ENCODE measurements around the gene DAZAP1. TPM values are rescaled to one million over a fixed set of nuclear protein-coding genes. Genes with fewer than 3 reads are reported as not detected.
"Not testable (repeated sequence)": the region's sequence is repeated elsewhere in the genome, so short reads cannot be mapped to it uniquely, and the experiment has no call there.

DAZAP1 gene
- polyA plus RNA-seq, 1 donor = 91.8 TPM

DNA sequence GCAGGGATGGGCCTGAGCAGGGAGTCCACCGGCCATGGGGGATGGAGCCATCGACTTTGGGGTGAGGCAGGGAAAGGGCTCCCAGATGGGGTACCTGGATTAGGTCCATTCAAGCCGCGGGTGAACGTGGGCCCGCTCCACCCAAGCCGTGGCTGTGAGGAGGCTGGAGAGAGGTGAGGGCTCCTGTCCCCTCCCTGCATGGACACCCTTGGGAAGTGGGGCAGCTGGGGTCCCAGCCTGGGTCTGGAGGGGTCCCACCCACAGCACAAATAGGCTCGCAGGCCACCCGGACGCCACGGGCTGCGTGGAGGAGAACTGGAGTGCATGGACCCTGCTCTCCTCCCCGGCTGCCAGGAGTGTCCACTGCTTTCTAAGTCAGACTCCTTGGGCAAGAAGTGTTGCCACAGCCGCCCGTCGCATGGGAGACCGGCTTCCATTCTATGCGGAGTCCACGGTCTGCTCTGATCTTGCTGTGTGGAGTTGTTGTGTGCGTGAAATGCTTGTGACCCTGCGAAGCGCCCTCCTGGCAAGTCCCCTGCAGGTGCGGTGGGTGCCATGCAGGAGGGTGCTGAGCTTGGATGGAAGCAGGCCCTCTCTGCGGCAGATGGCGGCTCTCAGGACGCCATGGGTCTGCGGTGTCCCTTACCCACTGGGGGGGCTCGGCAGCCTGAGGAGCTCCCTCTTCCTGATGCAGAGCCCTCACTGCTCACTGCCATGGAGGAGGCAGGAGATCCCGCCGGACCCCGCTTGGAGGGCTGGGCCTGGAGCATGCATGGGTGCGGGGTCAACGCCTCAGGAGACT is 2.0 kb downstream of the DAZAP1 start:
- no peak for DNase-seq

- DNase-seq = no peak
Measured at GRCh38 chr19:1410136-1410786, 2.9 kb downstream of the DAZAP1 start.

DNA sequence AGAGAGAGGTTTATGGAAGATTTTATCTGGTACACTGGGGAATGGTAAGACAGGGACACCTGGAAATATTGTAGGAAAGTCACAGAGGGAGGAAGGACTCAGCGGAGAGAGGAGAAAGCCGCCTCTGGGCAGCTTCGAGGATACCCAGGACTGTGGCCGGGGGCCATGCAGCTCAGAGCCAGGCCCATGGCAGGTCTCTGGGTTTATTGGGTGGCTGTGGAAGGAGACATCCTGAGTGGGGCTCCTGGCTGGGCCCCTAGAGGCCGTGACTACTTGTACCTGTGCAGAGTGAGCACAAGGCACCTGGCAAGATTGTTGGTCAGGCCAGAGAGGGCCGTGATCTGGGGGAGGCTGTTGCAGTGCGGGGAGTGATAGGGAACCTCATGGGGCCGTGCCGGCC is 3.4 kb downstream of the DAZAP1 start:
- DNase-seq = no peak

DNA sequence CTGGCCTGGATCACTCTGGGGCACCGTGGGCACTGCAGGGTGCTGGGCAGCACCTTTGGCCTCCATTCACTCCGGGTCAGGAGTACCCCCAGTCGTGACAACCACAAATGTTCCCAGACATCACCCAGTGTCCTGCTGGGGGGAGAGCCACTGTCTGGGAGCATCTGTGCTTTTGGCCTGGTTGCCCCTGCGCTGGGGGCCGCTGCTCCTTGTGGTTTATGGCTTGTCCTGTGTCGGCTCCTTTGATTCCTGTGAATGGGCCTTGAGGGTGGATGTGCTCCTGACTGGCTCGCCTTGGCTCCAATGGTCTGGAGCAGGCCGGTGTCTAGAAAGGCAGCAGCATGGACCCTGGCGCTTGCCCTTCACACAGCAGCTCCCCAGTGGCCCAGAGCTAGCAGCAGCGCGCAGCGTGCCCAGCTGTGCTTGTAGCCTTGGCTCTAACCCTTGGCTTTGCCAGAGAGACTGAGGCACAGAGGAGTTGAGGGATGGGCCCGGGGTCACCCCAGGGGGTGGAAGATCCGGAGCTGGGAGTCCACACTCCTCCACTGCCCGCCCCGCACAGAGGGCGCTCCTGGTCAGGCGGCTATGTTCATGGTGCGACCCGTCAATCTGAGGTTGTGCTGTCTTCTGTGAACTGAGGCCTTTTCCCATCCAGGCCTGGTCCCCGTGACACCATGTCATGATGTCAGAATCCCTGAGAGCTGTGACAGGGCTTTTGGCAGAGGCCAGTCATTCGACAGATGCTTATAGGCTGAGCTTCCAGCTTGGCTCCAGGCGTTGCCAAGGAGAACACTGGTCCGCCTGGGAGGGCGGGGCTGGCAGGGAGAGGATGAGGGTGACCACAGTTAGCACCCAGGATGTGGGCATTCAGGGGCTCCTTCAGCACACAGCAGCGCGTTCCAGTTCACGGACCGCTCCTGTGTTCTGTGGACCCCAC is 4.1 kb downstream of the DAZAP1 start:
- no peak for DNase-seq

DNA sequence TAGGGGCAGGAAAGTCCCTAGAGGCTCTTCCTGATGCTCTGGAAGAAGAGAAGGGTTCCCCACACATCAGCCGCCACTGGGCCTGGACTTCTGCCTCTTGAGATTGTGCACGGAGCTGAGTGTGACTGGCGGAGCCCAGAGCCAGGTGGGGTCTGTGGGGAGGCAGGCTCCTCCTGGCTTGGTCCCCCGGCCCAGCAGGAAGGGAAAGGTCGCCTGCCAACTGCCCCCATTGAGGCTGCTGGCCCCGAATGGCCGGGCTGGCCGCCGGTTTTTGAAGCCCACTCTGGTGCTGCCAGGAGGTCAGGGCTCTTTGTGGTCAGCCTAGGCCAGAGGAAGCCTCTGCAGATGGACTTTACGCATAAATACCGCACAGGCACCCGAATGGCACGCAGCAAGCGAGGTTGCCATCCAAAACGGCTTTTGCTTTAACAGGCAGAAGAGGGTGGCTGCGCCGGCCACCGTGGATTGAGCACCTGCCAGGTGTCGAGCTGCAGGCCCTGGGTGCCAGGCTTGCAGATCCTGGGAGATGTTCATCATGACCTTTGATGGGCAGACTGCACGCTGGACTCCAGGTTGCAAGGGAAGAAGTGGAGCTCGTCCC is 5.0 kb downstream of the DAZAP1 start:
- DNase-seq = no peak

GRCh38 chr19:1412995-1413800 is 5.8 kb downstream of the DAZAP1 start:
- DNase-seq = no peak

- DNase-seq = no peak
Measured at GRCh38 chr19:1416014-1416841, 8.8 kb downstream of the DAZAP1 start.

DNA sequence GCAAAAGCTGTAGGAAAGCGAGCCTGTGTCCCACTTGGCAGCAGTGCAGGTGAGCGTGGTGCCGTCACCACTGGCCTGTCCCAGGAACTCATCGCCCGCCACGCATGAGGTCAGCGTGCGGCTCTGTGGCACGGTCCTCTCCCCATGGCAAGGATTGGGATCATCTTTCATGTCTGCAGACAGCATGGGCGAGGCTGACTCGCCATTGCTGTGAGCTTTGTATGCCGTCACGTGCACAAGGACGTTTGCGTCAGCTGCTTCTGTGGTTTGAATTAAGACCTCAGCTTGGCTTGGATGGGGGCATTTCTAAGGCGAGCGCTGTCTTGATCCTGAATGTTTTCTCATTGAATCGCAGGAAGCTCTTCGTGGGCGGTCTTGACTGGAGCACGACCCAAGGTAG is 9.8 kb downstream of the DAZAP1 start:
- no peak for DNase-seq

GRCh38 chr19:1417681-1418495 is 10.5 kb downstream of the DAZAP1 start:
- no peak for DNase-seq

GRCh38 chr19:1418496-1418775 is 11.1 kb downstream of the DAZAP1 start:
- DNase-seq = no peak

DNA sequence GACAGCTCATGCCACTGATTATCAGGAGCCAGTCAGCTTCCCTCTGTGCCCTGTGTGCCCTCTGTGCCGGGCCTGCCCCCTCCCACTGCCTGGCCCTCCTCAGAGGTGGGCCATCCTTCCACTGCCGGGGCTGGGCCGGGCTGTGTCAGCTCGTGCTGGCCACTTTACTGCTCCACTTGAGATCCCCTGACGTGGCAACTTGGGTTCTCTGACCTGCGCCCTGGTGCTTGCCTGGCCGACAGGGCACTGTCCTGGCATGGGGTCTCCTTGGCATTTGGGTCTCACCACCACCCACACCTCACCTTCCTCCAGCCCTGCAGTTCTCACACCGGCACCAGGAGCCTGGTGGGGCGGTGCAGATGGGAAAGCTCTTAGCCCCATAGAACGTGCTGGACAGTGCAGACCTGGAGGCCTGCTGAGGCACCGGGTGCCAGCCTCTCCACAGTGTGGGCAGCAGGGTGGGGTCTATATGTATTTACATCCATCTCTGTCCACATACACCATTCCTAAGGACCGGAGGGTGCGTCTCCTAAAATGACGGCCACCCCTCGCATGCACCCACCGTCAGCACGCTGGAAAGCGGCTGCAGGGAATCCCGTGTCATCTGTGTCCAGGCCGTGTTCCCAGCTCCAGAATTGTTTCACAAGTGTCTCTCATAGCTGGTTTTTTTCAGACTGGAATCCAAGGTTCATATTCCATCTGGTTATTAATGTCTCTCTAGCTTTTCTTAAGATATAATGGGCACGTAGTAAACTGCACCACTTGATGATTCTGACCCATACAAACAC is 11.8 kb downstream of the DAZAP1 start:
- no peak for DNase-seq

DNA sequence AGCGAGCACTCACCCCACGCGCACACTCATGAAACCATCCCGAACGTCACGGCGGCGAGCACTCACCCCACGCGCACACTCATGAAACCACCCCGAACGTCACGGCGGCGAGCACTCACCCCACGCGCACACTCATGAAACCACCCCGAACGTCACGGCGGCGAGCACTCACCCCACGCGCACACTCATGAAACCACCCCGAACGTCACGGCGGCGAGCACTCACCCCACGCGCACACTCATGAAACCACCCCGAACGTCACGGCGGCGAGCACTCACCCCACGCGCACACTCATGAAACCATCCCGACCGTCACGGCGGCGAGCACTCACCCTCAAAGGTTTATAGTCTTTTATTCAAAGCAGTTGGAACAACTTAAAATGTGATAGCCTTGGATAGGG is 12.7 kb downstream of the DAZAP1 start:
- not testable (repeated sequence) for DNase-seq

DNA sequence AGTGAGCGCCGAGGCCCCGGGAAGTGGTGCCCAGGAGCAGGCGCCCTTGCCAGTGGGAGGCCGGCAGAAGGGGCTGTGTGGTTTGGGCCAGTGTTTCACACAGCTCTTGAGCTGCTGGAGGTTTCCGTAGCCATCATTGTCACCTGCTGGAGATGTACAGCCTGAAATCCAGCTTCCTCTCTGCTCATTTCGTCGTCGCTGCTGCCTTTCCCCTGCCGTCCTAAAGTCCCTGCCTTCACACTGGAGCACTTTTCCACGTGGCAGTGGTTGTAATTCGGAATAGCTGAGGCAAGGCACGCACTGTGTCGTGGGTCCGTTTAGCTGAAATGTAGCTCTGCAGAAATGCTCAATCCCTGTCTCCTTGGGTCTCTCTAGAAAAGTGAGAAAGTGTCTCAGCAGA is 13.2 kb downstream of the DAZAP1 start:
- no peak for DNase-seq

DNA sequence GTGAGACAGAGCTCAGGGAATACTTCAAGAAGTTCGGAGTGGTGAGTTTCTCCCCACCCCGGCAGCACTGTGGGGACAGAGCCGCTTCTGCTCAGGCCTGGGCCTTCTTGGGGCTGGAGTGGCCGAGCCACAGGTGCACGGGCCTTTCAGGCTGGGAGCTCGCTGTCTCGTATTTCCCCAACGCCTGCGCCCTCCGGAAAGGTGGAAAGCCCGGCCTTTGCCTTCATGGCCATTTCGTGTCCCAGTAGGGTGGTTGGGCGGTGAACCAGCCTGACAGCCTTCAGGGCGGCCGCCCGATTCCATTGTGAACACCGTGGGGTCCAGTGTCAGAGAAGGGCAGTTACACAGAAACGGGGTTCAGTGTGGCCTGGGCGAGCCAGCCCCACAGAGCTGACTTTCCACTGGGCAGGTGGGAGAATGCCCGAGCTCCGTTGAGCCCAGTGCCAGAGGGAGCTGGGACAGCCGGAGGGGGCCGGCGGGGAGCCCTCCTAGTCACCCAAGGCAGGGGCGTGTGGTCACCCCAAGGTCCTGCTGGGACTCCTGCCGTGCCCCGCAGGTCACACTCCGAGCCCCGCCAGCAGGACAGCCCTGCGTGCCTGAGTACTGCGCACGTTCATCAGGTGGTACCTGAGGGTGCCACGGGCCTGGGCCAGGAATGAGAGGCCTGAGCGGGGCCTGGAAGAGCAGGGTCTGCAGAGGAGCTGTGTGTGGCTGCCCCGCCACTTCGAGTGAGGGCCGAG is 14.0 kb downstream of the DAZAP1 start:
- no peak for DNase-seq

DNA sequence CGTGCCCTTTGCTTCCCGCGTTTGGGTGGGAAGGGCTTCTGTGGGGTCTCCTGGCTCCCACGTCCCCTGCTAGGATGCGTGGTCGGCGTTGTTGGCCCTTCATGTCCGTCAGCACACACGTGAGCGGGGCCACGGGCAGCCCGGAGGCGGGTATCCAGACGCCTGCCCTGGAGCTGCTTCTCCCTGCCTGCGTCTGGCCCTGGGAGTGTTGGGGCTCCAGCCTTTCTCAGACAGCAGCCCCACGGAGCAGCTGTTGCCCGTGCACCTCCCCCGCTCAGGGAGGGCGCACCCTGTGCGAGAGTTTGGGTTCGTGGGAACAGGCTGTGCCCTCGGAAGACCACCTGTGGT is 14.5 kb downstream of the DAZAP1 start:
- DNase-seq = no peak

DNA sequence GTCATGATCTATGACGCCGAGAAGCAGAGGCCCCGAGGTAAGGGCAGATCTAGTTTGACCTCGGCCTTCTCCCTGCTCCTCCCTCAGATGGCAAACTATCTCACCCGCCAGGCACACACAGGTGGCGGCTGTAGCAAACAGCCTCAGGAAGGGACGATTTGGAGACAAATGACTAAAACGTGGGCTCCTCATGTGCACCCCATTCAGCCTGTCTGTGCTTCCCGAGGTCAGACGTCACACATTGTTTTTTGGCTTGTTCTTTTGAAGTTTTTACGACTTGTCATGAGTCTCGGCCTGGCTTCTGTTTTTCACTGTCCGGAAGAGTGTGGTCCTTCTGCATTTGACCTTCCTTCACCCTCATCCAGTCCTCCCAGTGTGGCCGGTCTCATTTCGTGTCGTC is 15.0 kb downstream of the DAZAP1 start:
- no peak for DNase-seq

DNA sequence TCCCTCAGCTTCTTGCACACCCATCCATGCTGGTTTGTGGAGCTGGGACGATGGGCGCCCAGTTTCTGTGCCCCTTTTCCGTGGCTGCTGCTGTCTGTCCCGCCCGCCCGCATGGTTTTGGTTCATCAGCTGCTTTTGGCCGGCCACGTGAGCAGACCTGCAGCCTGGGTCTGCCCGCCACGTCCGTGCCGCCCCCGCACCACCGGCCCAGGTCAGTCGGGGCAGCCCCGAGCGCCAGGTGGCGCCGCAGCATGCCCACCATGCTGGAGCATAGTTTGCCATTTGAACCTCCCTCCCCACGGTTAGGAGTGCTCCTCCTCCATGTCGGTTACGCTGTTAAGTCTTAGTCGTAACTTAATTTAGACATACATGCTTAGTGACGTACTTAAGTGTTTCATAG is 15.6 kb downstream of the DAZAP1 start:
- no peak for DNase-seq

- no peak for DNase-seq
Measured at GRCh38 chr19:1423436-1424191, 16.2 kb downstream of the DAZAP1 start.
